Stimulated activated CD8-positive, alpha-beta memory T cell treated with anti-CD3 and anti-CD28 coated beads, Interleukin-15, amount 100 ng/mL, for 1 hour (primary cell): ENCODE data around the gene ZNF235.
"Not testable (repeated sequence)": the region's sequence is repeated elsewhere in the genome, so short reads cannot be mapped to it uniquely, and the experiment has no call there.

ENCODE experiments used
- DNase-seq: peaks from one replicate; pipeline ENCODE4 v3.0.0-alpha.2; 2020; ENCODE audit warnings: low read depth

ZNF235 gene

DNA sequence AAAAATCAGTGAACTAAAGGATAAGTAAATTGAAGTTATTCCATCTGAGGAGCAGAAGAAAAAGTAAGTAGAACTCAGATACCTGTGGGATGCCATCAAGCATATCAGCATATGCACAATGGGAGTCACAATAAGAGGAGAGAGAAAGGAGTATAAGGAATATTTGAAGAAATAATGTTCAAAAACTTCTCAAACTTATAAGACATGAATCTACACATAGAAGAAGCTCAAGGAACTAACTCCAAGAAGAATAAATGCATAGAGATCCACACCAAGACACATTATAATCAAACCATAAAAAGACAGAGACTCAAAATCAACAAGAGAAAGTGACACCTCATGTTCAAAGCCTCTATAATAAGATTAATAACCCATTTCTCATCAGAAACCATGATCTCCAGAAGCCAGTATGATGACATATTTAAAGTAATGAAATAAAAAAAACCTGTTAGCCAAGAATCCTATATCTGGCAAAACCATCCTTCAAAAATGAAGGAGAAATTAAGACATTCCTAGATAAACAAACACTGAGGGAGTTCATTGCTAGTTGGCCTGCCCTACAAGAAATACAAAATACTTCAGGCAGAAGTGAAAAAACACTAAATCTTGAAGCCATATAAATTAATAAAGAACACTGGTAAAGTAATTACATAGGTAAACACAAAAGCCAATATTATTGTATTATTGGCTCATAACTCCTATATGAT is 49.0 kb downstream of the ZNF235 start:
- no peak for DNase-seq

DNA sequence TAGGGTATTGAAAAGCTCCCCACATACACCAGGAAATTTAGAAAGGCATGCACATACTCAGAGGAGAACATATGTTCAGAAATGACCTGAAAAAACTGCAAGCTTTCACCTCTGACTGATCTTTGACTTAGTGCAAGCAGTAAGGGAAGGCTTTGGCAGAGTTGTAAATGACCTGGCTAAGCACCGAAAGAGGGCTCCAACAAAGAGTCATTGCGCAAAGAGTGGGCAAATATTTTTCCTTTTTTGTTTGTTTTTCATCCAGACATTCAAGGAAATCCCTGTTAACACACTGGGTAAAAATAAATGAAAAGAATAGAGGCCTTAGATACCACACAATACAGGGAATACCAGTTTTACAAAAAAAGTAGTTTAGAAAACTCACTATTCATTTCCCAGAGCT is 50.3 kb downstream of the ZNF235 start:
- no peak for DNase-seq

DNA sequence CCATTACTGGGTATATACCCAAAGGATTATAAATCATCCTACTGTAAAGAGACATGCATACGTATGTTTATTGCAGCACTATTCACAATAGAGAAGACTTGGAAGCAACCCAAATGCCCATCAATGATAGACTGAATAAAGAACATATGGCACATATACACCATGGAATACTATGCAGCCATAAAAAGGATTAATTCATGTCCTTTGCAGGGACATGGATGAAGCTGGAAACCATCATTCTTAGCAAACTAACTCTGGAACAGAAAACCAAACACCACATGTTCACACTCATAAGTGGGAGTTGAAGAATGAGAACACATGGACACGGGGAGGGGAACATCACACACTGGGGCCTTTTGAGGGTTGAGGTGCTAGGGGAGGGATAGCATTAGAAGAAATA is 51.4 kb downstream of the ZNF235 start:
- not testable (repeated sequence) for DNase-seq

DNA sequence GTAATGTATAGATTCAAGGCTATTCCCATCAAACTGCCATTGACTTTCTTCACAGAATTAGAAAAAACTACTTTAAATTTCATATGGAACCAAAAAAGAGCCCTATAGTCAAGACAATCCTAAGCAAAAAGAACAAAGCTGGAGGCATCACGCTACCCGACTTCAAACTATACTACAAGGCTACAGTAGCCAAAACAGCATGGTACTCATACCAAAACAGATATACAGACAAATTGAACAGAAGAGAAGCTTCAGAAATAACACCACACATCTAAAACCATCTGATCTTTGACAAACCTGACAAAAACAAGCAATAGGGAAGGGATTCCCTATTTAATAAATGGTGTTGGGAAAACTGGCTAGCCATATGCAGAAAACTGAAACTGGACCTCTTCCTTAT is 52.5 kb downstream of the ZNF235 start:
- DNase-seq, result not testable (repeated sequence)

DNA sequence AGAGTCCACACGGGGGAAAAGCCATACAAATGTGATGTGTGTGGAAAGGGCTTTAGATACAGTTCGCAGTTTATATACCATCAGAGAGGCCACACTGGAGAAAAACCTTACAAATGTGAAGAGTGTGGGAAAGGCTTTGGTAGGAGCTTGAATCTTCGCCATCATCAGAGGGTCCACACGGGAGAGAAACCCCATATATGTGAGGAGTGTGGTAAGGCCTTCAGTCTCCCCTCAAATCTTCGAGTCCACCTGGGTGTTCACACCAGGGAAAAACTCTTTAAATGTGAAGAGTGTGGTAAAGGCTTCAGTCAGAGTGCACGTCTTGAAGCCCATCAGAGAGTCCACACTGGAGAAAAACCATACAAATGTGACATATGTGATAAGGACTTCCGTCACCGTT is 68.4 kb downstream of the ZNF235 start:
- DNase-seq, result no peak
